Activated gamma-delta T cell (primary cell): ENCODE results near the gene CWC25.

Experiments
- DNase-seq: peaks from one replicate; lab custom pipeline; 2025; lab: John Stamatoyannopoulos, UW

CWC25 gene

DNA sequence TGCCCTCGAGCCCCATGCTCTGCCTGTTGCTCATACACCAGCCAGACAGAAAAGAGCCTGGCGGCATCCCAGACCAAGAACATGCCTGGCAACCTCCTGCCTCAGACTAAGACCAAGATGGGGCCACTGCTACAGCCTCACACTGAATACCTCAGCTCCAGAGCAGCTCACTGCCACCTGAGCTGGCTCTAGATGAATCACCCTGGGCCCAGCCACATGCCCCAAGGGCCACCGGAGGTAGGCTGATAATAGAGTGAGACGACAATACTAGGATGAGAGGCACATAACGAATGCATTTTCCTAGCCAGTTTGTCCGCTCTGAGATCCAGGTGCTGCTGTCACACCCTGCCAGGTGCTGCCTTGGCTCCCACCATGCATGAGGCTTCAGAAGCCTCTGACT, 38.7 kb downstream of the CWC25 start:
- no peak for DNase-seq

DNA sequence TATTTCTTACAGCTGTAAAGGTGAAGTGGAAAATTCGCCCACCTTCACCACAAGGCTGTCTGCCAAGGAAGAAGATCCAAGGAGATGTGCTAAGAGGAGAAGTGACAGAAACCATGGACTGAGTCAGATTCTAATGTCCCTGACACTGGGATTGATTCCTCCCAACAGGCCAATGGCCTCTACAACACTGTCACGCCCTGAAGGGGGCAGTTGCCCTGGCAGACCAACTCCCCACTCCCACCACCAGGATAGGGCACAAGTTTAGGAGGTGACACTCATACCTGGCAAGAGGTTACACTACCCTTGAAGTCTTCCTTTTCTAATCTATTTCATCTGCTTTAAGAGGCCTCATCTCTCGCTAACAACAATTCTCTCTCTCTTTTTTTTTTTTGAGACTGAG, 41.9 kb downstream of the CWC25 start:
- DNase-seq, result no peak

DNA sequence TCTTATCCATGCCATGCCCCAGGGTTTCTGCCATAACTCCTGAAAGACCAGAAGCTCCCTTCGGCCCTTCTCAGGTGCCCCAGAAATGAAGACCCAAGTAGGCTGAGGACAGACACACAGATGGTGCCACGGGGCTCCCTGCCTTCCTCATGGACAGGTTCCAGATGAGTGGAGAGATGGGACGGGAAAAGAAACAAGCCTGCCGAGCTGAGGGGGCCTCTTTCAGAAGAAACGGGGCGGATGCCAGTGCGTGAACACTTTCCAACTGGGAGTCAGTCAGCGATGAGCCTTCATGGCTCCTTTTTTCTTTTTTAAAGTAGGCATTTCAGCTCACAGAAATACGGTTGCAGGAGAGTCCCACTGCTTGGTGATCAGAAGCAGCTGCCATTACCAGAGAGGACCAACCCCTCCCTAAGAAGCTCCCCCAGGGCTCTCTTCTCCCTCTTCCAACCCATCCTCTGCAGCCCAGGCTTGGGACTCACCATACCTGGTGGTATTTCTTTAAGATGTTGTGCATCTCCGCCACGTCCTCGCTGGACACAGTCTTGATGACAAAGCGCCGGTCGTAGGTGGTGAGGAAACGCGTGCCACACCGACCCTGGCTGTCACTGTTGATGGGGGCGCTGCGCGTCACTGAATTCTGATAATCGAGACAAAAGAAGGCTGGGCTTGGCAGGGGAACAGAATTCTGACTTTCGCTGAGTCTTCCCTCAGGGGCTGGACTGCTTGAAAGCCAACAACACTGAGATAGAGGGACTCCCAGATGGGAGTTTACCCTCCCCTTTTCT, 45.0 kb downstream of the CWC25 start:
- no peak for DNase-seq

DNA sequence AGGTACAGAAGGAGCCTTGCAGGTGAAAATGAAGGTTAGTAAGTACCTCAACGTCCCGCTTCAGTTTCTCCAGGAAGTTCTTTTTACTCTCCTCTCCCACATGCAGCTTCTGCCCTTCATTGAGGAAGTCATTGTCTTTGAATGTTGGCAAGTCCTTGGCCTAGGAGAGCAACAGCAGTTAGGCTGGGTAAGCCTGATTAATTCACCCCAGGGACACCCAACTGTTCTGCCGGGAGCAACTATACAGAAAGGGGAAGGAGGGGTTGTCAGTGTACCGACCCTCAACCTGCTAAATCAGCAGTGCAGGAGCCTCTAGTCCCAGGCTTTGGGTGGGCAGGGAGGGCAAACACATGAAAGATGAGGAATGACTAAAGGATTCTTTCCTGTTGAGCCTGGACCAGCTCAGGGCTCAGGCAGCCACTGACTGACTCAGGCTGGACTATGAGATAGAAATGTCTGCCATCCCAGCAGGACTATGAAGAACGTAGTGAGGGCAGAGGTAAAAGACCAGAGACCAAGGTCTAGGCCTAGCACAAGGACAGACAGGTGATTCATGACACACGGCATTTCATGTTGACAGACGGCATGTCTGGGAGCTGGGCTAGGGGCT, 47.4 kb downstream of the CWC25 start:
- DNase-seq, result no peak

DNA sequence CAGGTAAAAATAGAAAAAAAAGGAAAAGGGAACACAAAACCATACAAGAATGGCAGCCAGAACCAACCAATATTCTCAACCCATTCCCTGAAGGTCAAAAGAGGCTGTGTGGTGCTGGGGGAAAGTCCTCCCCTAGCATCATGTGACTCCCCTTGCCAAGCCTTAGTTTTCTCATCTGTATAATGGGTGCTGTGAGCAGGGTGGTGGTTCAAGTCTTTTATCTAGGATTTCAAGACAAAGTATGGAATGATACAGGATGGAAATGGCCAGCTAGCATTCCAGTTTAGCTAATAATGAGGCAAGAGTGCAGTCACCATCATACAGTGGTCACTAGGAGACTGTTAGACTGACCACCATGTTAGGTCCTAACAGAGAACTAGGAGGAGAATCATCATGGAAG, 51.9 kb downstream of the CWC25 start:
- no peak for DNase-seq

DNA sequence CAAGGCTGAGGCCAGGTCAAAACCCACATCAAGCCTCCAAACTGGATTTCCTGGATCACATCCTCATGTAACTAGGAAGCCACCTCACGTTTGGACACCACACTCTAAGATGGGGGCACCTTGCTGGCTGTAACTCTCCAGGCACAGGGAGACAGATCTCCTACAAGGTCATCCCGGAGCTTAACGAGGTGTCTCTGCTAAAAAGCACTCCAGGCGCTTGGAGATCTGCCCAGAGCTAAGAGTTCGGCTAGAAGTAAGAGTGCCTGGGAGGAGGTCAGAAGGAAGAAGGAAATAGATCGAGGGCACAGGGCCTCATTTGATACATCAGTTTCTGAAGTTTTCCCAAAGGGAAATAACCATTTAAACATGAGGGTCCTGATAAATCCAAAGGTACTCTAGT, 56.7 kb downstream of the CWC25 start:
- DNase-seq, result no peak

DNA sequence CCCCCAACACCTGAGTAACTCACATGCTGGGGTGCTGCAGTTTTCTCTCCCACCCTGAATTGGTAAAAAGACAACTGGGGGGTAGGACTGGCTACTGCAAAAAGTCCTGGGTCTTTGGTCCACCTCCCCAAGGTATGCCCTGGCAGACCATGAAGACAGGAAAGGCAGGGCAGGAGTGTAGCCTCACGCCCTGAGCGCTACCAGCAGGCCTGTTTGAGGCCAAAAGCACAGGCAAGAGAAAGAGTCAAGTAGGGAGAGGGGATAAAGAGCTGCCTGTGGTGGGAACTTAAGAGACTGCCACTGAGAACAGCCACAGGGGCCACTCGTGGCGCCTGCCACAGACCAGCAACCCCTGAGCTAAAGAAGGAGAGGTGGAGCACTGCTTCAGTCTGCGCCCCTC, 58.8 kb downstream of the CWC25 start:
- DNase-seq, result no peak

DNA sequence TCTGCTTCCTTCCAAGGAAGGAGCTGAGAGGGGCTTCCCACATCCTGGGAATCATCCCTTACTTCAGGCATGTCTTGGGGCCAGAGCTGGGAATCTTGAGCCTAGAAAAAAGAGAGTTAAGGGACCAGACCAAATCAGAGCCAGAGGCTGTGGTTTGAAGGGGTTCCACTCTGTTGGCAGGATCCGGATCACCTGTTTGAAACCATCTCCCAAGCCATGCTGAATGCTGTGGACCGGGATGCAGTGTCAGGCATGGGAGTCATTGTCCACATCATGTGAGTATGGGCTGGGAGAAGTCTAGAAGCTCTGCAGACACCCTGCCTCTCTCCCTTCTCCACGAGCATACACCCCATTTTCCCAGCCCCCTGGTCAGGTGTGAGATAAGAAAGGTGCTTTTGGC, 62.9 kb downstream of the CWC25 start:
- no peak for DNase-seq

DNA sequence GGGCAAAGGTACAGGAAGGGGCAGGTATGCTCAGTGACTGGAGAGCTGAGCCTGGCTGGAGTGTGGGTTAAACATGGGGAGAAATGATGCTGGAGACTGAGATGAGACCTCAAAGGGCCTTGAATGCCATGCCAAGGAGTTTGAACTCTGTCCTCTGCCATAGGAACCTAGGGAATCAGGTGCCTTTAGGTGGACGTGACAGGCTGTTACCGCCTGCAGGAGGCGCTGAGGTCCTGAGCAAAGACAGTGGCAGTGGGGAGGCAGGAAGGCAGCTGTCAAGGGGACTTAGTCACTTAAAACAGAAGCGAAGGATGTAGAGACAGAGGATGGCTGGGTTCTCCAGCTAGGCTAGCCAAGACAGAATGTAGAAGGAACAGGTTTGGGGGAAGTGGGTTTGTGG, 63.5 kb downstream of the CWC25 start:
- DNase-seq, result no peak

DNA sequence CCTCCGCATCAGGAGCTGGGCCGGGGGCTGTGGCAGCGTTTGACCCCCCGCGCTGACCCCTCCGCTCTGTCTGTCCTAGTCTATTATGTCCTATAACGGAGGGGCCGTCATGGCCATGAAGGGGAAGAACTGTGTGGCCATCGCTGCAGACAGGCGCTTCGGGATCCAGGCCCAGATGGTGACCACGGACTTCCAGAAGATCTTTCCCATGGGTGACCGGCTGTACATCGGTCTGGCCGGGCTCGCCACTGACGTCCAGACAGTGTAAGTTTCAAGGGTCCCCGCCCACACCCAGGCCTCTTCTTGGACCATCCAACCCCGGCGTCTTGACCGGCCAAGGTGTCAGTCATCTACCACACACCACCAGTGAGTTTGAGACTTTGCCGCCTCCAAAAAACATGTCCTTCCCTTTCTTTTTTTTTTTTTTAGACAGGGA, 72.0 kb downstream of the CWC25 start:
- DNase-seq, result no peak

DNA sequence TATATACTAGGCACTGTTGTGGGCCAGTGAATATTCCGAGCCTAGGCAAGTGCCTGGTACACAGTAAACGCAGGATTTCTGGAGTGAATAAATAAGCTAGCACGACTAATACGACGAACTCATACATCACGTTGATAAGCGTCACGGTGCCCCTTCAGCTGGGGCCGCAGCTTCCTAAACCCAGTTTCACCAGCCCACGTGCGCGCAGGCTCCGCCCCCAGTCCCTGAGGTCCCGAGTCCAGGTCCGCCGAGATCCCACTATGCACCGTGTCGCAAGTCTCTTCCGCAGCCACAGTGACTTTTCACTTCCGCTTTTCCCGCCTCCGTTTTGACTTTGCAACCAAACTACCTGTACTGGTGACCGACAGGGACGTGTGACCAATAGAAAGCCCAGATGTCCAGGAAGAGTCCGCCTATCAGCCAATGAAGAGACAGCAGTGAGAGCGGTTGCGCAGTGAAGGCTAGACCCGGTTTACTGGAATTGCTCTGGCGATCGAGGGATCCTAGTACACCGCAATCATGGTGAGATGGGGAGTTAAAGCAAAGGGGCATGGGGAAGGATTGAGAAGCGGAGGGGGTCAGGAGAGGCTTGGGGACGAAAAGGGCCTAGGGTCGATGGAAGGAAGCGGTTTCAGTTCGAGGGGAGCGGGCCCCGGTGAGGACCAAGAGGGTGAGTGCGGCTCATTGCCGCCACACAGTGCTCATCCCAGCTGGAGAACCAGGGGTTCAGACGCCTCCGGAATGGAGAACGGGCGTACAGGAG, 72.6 kb downstream of the CWC25 start, which contains the start of gene PSMB3:
Gene PSMB3 (plus strand): TSS at position 434 of the 763 bp plus-strand sequence. CDS start 86 bp downstream, at position 520.
- DNase-seq, result peak; percentile 77

DNA sequence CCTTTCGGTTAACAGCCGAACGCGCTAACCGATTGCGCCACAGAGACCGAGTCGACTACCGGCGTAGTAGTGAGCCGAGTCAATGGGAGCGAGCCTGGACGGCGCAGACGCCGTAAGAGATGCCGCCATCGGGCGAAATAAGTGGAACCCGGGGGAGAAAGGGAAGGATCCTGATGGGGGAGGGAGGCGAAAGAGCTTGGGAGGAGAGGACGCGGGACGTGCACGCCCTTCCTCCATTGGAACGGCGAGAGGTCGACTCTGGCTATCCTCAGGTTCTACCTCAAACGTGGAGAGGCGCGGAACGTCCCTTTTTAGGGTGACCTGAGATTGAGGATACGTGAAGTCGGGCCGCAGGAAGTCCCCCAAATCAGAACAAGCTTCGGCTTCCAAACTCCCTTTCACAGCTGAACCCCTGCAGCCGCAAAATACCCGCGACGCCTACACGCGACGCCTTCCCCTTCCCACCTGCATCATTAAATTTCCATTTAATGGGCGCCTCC, 73.3 kb downstream of the CWC25 start:
- peak; percentile 42 for DNase-seq

DNA sequence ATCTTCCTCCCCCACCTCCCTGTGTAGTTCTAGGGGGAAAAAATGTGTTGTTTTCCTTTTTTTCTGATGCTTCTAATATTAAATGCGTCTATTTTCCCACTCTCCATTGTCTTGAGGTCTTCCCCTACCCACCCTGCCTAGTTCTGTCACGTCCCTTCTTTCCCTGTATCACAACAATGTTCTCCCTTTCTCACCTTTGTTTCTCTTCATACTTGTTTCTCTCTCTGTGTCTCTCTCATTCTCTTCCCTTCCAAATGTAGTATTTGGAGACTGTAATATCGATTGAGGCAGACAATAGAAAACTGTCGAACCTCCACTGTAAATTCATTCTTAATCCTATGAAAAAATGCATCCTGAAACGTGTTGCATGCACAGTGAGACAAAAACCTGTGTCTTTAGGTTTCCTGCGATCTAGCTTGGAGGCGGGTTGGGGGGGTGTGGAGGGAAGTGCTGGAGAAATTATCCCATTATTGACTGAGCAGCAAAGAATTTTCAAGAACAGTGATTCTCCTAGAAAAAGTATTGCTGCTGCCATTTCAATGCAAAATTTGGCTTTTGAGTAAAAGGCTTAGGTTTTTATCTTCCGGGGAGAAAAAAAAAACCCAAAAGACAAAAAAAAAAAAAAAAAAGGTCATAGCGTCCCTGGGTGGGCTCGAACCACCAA, 73.8 kb downstream of the CWC25 start:
- no peak for DNase-seq
